Upper lobe of right lung (tissue), 1 donor: ENCODE measurements around the gene TNFSF11. TPM values are rescaled to one million over a fixed set of nuclear protein-coding genes. Genes with fewer than 3 reads are reported as not detected.

Experiments used
- ATAC-seq: fragments of 200-7000 bp; cut with Tn5 transposase; one replicate; pipeline ENCODE4 v1.9.1; 2020; ENCODE audit warnings: mild to moderate bottlenecking, moderate library complexity
- DNase-seq: peaks from one replicate; pipeline ENCODE4 v3.0.0-alpha.2; 2020
- H3K27ac ChIP-seq: fragments of 200-600 bp; one replicate; pipeline ENCODE4 v1.8.0; 2022
- H3K27me3 ChIP-seq: fragments of 200-600 bp; one replicate; pipeline ENCODE4 v1.8.0; 2022; ENCODE audit warnings: mild to moderate bottlenecking
- H3K36me3 ChIP-seq: fragments of 200-600 bp; one replicate; pipeline ENCODE4 v1.8.0; 2022
- H3K4me1 ChIP-seq: fragments of 200-600 bp; one replicate; pipeline ENCODE4 v1.8.0; 2022
- H3K4me3 ChIP-seq: fragments of 200-600 bp; one replicate; pipeline ENCODE4 v1.8.0; 2022; ENCODE audit warnings: mild to moderate bottlenecking
- H3K9me3 ChIP-seq: fragments of 200-600 bp; one replicate; pipeline ENCODE4 v1.8.0; 2022
- CTCF ChIP-seq: fragments of 200-600 bp; IDR thresholded peaks from one replicate; pipeline ENCODE4 v1.8.0; 2022; ENCODE audit warnings: antibody characterized with exemption
- intact Hi-C: fragments of 100-400 bp; cut with DNase I; formaldehyde crosslinking; loops from one replicate; pipeline ENCODE4 v1.11.0; 2022
- total RNA-seq: library from RNA; stranded (reverse); fragmentation: NEBNext Ultra II Directional; extraction: Animal tissue kit (Norgen Biotek cat#: 25700); gene quantifications from one replicate; pipeline ENCODE4 v1.2.1, GENCODE V29; 2021
- donor health status: DM: no; HTN: yes; CAD: no; lungs with severe emphysema.

The TNFSF11 gene
- total RNA-seq, 1 donor from 2014 or later: not detected

DNA sequence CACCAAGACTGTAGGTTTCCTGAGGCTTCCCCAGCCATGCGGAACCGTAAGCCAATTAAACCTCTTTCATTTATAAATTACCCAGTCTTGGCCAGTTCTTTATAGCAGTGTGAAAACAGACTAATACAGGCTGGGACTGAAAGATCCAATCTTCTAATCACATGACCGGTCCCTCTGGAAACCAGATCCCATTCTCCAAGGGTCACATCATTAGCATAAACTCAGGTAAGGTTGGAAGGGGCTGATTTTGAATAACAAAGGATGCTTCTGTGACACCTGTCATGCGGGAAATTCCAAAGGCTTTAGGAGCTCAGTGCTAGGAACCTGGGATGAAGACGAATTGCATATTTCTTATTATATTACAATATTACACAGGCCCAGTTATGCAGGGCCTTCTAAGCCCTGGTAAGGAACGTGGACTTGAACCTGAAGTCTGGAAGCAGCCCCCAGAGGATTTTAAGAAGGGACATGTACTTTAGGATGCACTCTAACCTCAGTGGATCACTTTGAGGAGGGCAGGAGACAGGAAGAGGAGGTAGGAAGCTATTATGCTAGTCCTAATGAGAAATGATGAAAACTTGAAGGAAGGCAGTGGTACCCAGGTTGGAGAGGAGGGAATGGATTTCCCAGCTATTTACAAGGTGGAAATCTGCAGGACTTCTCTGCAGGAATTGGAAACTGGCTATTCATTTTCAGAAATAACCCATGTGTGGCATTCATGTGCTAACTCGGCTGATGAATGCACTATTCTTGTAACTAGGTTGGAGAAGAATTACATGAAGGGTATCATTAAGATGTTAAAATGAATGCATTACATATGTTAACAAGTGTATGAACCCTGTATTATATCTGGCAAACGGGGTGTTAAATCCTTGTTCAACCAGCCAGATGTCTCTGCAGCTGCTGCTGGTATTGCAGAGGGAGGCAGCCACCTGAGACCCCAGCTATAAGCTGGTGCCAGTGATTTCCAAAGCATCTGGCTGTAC lies 19.3 kb downstream of the TNFSF11 start:
- intact Hi-C loops: no loop called here
- H3K9me3 ChIP-seq: no peaks in the 10 kb centered on the region

GRCh38 chr13:42594481-42595252 lies 20.7 kb downstream of the TNFSF11 start:
- ATAC-seq (peak; percentile 89), DNase-seq (no peak)
- H3K27me3 ChIP-seq: no peaks in the 10 kb centered on the region
- TF ChIP-seq CTCF: peak; percentile 91
- intact Hi-C loops: no loop called here
- no peaks in the 10 kb centered on the region for H3K36me3 ChIP-seq
- H3K4me1 ChIP-seq: no peaks in the 10 kb centered on the region
- no peak overlapping the region for H3K4me3 ChIP-seq
- no peak overlapping the region for H3K27ac ChIP-seq
- no peaks in the 10 kb centered on the region for H3K9me3 ChIP-seq

More for the DNA sequence above, 19.3 kb downstream of the TNFSF11 start:
- H3K36me3 ChIP-seq: no peaks in the 10 kb centered on the region
- no peak overlapping the region for H3K27ac ChIP-seq
- DNase-seq (no peak), ATAC-seq (no peak)
- no peaks in the 10 kb centered on the region for H3K4me1 ChIP-seq
- no peak for TF ChIP-seq CTCF
- H3K27me3 ChIP-seq: no peaks in the 10 kb centered on the region
- H3K4me3 ChIP-seq: no peak overlapping the region

GRCh38 chr13:42595253-42595571 lies 21.3 kb downstream of the TNFSF11 start:
- H3K4me3 ChIP-seq: no peak overlapping the region
- no peaks in the 10 kb centered on the region for H3K9me3 ChIP-seq
- DNase-seq (no peak), ATAC-seq (no peak)
- H3K36me3 ChIP-seq: no peaks in the 10 kb centered on the region
- no peak overlapping the region for H3K27ac ChIP-seq
- no peaks in the 10 kb centered on the region for H3K4me1 ChIP-seq
- intact Hi-C loops: no loop called here
- no peaks in the 10 kb centered on the region for H3K27me3 ChIP-seq
- no peak for TF ChIP-seq CTCF

GRCh38 chr13:42597505-42597904 lies 23.6 kb downstream of the TNFSF11 start:
- H3K36me3 ChIP-seq: no peaks in the 10 kb centered on the region
- DNase-seq: no peak
- intact Hi-C loops: no loop called here
- H3K27ac ChIP-seq: no peak overlapping the region
- no peak overlapping the region for H3K4me3 ChIP-seq
- H3K27me3 ChIP-seq: no peaks in the 10 kb centered on the region
- no peaks in the 10 kb centered on the region for H3K9me3 ChIP-seq
- no peak for TF ChIP-seq CTCF
- ATAC-seq: no peak
- no peaks in the 10 kb centered on the region for H3K4me1 ChIP-seq

DNA sequence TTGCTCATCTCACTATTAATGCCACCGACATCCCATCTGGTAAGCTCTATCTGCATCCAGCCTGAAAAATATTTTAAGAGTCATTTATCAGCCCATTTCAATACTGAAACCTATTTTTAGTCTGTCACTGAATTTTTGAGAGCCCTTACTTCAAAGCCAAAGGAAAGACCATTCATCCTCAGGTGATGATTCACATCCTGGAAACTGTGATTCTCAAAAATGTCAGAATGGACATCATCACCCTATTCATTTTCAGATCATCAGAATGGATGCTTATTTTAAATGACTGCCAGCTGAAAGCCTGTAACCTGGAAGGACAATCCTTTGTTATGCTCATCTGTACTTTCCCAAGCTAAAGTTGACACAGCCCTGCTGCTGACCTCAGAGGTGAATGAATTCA lies 27.0 kb downstream of the TNFSF11 start:
- ATAC-seq (no peak), DNase-seq (no peak)
- no peaks in the 10 kb centered on the region for H3K27me3 ChIP-seq
- H3K9me3 ChIP-seq: no peaks in the 10 kb centered on the region
- TF ChIP-seq CTCF: no peak
- intact Hi-C loops: no loop called here
- H3K4me3 ChIP-seq: no peak overlapping the region
- no peaks in the 10 kb centered on the region for H3K36me3 ChIP-seq
- H3K4me1 ChIP-seq: no peaks in the 10 kb centered on the region
- no peak overlapping the region for H3K27ac ChIP-seq
